HG03064 (cell line): ENCODE data around the gene GAREM2.

ENCODE experiments used
- ATAC-seq: cut with Tn5 transposase; IDR thresholded peaks from one replicate; pipeline ENCODE4 v1.9.1; 2021; ENCODE audit warnings: low read depth; ENCODE audit not compliant: unreplicated experiment

Gene GAREM2

GRCh38 chr2:26169226-26169625 is 3.7 kb upstream of the GAREM2 start:
- no peak for ATAC-seq

- ATAC-seq, result no peak
Observed at GRCh38 chr2:26169681-26170414, 3.0 kb upstream of the GAREM2 start.

- no peak for ATAC-seq
Observed at GRCh38 chr2:26170795-26171194, 2.1 kb upstream of the GAREM2 start.

- ATAC-seq, result no peak
Observed at GRCh38 chr2:26172189-26172870, 558 bp upstream of the GAREM2 start.

GRCh38 chr2:26173776-26174482 is 1.0 kb downstream of the GAREM2 start:
- no peak for ATAC-seq

- ATAC-seq, result no peak
Observed at GRCh38 chr2:26174691-26175465, 2.0 kb downstream of the GAREM2 start.

GRCh38 chr2:26175466-26176278 is 2.8 kb downstream of the GAREM2 start:
- ATAC-seq, result no peak

- ATAC-seq, result no peak
Observed at GRCh38 chr2:26176279-26176615, 3.4 kb downstream of the GAREM2 start.

GRCh38 chr2:26177122-26177521 is 4.2 kb downstream of the GAREM2 start:
- no peak for ATAC-seq

- no peak for ATAC-seq
Observed at GRCh38 chr2:26178246-26178645, 5.4 kb downstream of the GAREM2 start.

GRCh38 chr2:26178746-26179436 is 6.0 kb downstream of the GAREM2 start:
- ATAC-seq, result no peak

GRCh38 chr2:26179446-26179913 is 6.6 kb downstream of the GAREM2 start:
- ATAC-seq, result no peak

GRCh38 chr2:26182441-26182840 is 9.6 kb downstream of the GAREM2 start:
- no peak for ATAC-seq

- no peak for ATAC-seq
Observed at GRCh38 chr2:26182887-26183630, 10.2 kb downstream of the GAREM2 start.

GRCh38 chr2:26184121-26184520 is 11.2 kb downstream of the GAREM2 start:
- no peak for ATAC-seq

- ATAC-seq, result no peak
Observed at GRCh38 chr2:26184555-26185303, 11.8 kb downstream of the GAREM2 start.

GRCh38 chr2:26185304-26185928 is 12.5 kb downstream of the GAREM2 start:
- no peak for ATAC-seq
